Osteoblast (primary cell): Measurements from ENCODE around the gene CREB5. TPM values are rescaled to one million over a fixed set of nuclear protein-coding genes. Genes with fewer than 3 reads are reported as not detected.

Experiments
- DNase-seq: peaks from one replicate; pipeline ENCODE4 v3.0.0; 2011; ENCODE audit warnings: low spot score, mixed read lengths; ENCODE audit not compliant: insufficient read length; ENCODE audit errors: missing footprints
- H2AFZ ChIP-seq: 2 replicates; pipeline ENCODE4 v1.6.0; 2011; ENCODE audit warnings: mild to moderate bottlenecking, low read length
- H3K27ac ChIP-seq: 2 replicates; pipeline ENCODE4 v1.5.1; 2011; ENCODE audit warnings: mild to moderate bottlenecking, low read depth, low read length, moderate library complexity
- H3K27me3 ChIP-seq: 2 replicates; pipeline ENCODE4 v1.6.0; 2012; ENCODE audit warnings: mild to moderate bottlenecking, control low read depth, inconsistent platforms, low read length, moderate library complexity; ENCODE audit not compliant: insufficient read depth
- H3K36me3 ChIP-seq: 2 replicates; pipeline ENCODE4 v1.5.1; 2011; ENCODE audit warnings: mild to moderate bottlenecking, low read length, control low read depth, moderate library complexity; ENCODE audit not compliant: insufficient read depth
- H3K4me1 ChIP-seq: 2 replicates; pipeline ENCODE4 v1.5.1; 2011; ENCODE audit warnings: mild to moderate bottlenecking, low read length, control low read depth, moderate library complexity; ENCODE audit not compliant: insufficient read depth
- H3K4me2 ChIP-seq: 2 replicates; pipeline ENCODE4 v1.6.0; 2011; ENCODE audit warnings: mild to moderate bottlenecking, low read length; ENCODE audit not compliant: insufficient read depth
- H3K4me3 ChIP-seq: fragments of 200-600 bp; sonication (generic); 3 replicates; pipeline ENCODE4 v1.5.1; 2012; ENCODE audit warnings: mild to moderate bottlenecking, low read length, inconsistent platforms; ENCODE audit not compliant: insufficient read depth
- H3K79me2 ChIP-seq: 2 replicates; pipeline ENCODE4 v1.6.0; 2012; ENCODE audit warnings: mild to moderate bottlenecking, low read length, control low read depth, inconsistent platforms; ENCODE audit not compliant: insufficient read depth
- H3K9me3 ChIP-seq: 2 replicates; pipeline ENCODE4 v1.5.1; 2011; ENCODE audit warnings: low read depth, low read length, control low read depth
- H4K20me1 ChIP-seq: 2 replicates; pipeline ENCODE4 v1.6.0; 2012; ENCODE audit warnings: mild to moderate bottlenecking, low read length, control low read depth; ENCODE audit not compliant: insufficient read depth
- CTCF ChIP-seq: IDR thresholded peaks from 2 replicates; pipeline ENCODE4 v1.5.1; 2011; ENCODE audit warnings: mild to moderate bottlenecking, low read depth, low read length, moderate library complexity; ENCODE audit errors: extremely low read depth
- total RNA-seq: library from RNA; depleted of rRNA; stranded (reverse); fragments of >200 nt; gene quantifications from 2 replicates; pipeline ENCODE4 v1.2.3, GENCODE V29; 2012

CREB5 gene
- total RNA-seq, 1 donor: 5.1 TPM

GRCh38 chr7:28627896-28628295 is 215.6 kb downstream of the CREB5 start:
- H3K4me2 ChIP-seq: no peak overlapping the region
- H3K36me3 ChIP-seq: no peaks in the 10 kb centered on the region
- no peaks in the 10 kb centered on the region for H4K20me1 ChIP-seq
- no peaks in the 10 kb centered on the region for H3K9me3 ChIP-seq
- peaks cover 58% of the 10 kb centered on the region for H3K4me1 ChIP-seq
- H3K79me2 ChIP-seq: no peaks in the 10 kb centered on the region
- no peak for DNase-seq
- peak overlapping the region; percentile 59 for H3K27ac ChIP-seq
- H3K4me3 ChIP-seq: no peak overlapping the region
- no peaks in the 10 kb centered on the region for H3K27me3 ChIP-seq
- H2AFZ ChIP-seq: no peak overlapping the region
- no peak for TF ChIP-seq CTCF

GRCh38 chr7:28629216-28629842 is 217.0 kb downstream of the CREB5 start:
- H3K4me3 ChIP-seq: no peak overlapping the region
- peak overlapping the region; percentile 37 for H3K27ac ChIP-seq
- H3K9me3 ChIP-seq: no peaks in the 10 kb centered on the region
- H3K79me2 ChIP-seq: no peaks in the 10 kb centered on the region
- no peaks in the 10 kb centered on the region for H3K27me3 ChIP-seq
- H3K36me3 ChIP-seq: no peaks in the 10 kb centered on the region
- no peak for DNase-seq
- no peaks in the 10 kb centered on the region for H4K20me1 ChIP-seq
- no peak overlapping the region for H2AFZ ChIP-seq
- TF ChIP-seq CTCF: no peak
- H3K4me1 ChIP-seq: peaks cover 48% of the 10 kb centered on the region
- peak overlapping the region; percentile 3 for H3K4me2 ChIP-seq

- H3K27me3 ChIP-seq: no peaks in the 10 kb centered on the region
- H3K4me2 ChIP-seq: no peak overlapping the region
- no peak for TF ChIP-seq CTCF
- no peaks in the 10 kb centered on the region for H4K20me1 ChIP-seq
- H3K9me3 ChIP-seq: no peaks in the 10 kb centered on the region
- peak overlapping the region; percentile 37 for H3K27ac ChIP-seq
- no peak overlapping the region for H2AFZ ChIP-seq
- peaks cover 43% of the 10 kb centered on the region for H3K4me1 ChIP-seq
- no peaks in the 10 kb centered on the region for H3K79me2 ChIP-seq
- H3K36me3 ChIP-seq: no peaks in the 10 kb centered on the region
- DNase-seq: no peak
- no peak overlapping the region for H3K4me3 ChIP-seq
Observed at GRCh38 chr7:28630350-28630749, 218.0 kb downstream of the CREB5 start.

GRCh38 chr7:28631995-28632394 is 219.7 kb downstream of the CREB5 start:
- Histone ChIP-seq H3K4me3 (no peak overlapping the region), H3K79me2 (no peaks in the 10 kb centered on the region), H3K36me3 (no peaks in the 10 kb centered on the region), H3K9me3 (no peaks in the 10 kb centered on the region), H3K4me2 (no peak overlapping the region), H3K27me3 (no peaks in the 10 kb centered on the region), H2AFZ (no peak overlapping the region), H3K27ac (no peak overlapping the region), H3K4me1 (peaks cover 30% of the 10 kb centered on the region), H4K20me1 (no peaks in the 10 kb centered on the region)
- no peak for DNase-seq
- no peak for TF ChIP-seq CTCF
